Activated CD4-positive, alpha-beta T cell treated with anti-CD3 and anti-CD28 coated beads for 24 hours (primary cell): Measurements from ENCODE around the gene RARB.

Experiments
- DNase-seq, 2 donors: peaks; one replicate each; pipeline ENCODE4 v3.0.0-alpha.2; 2020; ENCODE audit warnings: low read depth in 2 of 2

Gene RARB

DNA sequence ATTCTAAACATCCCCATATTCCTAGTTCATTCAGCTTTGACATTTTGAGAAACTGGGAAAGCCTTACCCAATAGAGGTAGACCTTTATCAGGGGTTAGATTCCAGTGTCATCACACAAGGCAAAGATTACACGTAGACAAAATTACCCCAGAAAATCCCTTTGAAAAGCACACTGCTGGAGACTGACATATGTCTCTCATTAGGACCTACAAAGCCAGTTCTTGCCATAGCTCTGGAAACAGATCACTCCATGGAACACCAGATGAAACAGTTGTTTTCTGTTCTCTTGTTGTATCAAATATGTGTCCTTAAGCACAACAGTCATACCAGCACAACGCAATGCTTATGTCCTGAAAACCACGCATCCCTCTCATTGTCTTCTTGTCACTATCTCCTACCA, 44.7 kb downstream of the RARB start:
- no peak for DNase-seq

GRCh38 chr3:25473246-25473645, 45.2 kb downstream of the RARB start:
- DNase-seq, result no peak

GRCh38 chr3:25474052-25474451, 46.0 kb downstream of the RARB start:
- DNase-seq, result no peak

DNA sequence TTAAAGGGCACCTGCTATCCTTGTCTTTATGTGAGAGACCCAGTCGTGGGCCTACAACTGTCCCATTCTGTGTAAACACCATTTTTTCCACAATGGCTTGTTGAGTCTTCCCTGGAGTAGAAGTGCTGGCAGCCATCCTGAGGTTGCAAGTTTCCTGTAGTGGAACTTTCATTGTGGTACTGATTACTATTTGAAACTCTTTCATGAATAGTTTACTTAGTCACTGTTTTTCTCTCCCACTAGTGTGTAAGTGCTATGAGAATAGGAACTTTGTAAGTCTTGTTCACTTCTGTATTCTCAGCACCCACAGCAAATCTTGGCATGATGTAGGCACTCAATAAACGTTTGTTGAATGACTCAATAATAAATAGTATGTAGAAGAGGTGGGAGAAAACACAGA, 48.6 kb downstream of the RARB start:
- no peak for DNase-seq

DNA sequence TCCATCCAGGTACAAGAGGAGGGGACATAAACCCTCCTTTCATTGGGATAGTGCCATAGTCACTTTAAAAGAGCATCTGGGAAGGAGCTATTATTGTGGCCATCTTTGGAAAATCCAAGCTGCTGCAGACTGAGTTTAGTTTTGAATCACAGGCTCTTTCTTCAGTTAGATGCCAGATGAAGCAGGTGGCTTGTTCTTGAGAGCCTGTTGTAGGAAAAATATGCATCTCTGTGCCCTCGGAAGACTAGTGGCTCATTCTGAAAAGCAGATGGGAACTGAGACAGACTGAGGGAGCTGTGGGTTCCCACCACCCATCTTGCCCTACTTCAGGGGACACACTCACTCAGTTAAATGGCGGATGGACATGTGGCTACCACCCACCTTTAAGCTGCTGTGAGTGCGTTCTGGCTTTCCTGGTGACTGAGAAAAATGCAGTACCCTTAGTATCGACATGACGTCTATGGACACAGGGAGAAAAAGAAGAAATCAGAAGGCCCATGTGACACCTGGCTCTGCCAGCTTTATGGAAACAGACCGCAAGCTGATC, 50.2 kb downstream of the RARB start:
- DNase-seq, result no peak

- DNase-seq, result no peak
Measured at GRCh38 chr3:25478964-25479726, 51.1 kb downstream of the RARB start.

DNA sequence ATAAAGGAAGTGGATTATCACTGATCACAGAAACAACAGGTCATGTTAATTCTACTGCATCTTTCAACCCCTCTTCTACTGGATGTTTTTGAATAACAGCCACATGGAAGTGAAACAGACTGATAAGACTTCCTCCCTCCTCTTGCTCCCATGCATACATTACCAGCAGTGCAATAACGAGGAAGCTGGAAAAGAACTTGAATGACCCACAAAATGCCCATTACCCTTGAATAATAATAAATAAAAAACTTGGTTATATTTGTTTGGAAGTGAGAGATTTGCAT, 51.6 kb downstream of the RARB start:
- DNase-seq, result no peak

GRCh38 chr3:25480811-25481210, 52.7 kb downstream of the RARB start:
- DNase-seq, result no peak

DNA sequence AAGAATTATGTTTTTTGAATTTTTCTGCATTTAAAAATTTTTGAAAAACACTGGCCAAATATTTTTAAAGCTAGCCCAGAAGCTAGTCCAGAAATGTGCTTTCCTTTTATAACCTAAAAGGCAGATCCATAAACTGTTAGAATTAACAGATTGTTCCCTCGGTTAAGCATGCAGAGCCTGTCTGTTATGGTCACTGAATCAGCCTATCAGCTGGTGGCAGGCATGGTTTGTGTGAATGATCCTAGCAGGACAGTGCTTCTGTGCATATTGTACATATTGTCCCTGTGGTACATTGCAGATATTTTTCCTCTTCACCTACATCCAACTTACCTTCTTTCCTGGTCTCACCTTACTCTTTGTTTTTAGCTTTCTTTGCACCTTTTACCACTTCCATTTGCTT, 53.3 kb downstream of the RARB start:
- no peak for DNase-seq

DNA sequence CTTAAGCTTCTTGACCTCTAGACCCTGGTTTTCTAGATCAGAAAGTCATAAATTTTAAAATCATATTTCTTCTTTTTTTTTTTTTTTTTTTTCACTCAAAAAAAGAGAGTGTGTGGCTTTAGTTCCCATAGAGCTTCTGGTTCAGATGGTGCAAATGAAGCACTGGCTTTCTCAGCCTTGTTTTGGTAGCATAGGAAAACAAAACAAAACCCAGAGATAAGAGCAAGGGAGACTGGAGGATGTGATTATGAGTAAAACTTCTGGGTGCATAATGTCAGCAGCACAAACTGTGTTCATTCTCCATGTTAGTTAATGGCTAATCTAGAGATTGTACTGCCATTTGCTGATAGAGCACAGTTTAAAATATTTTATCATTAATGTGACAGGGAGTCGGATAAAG, 55.4 kb downstream of the RARB start:
- no peak for DNase-seq

DNA sequence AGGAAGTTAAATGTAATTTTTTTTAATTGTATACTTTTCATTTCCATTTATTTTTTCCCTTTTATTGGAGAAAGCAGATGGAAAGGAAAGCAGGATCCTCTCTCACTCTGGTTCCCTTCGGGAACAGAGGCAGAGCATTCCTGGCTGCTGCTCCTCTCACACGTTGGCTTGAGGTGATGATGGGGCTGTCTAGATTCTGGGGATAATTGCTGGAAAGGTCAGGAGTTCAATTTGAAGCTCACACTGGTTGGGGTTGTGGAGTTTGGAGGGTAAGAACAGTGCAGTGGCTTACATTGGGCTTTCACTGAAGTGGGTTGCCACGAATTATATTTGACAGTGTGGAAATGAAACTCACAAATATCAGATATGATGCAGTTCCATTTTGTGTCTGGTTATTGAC, 57.6 kb downstream of the RARB start:
- no peak for DNase-seq

- DNase-seq, result no peak
Measured at GRCh38 chr3:25486932-25487331, 58.9 kb downstream of the RARB start.

- DNase-seq, result no peak
Measured at GRCh38 chr3:25489858-25490593, 62.0 kb downstream of the RARB start.

GRCh38 chr3:25493246-25493645, 65.2 kb downstream of the RARB start:
- no peak for DNase-seq

- DNase-seq, result no peak
Measured at GRCh38 chr3:25493786-25494185, 65.7 kb downstream of the RARB start.

DNA sequence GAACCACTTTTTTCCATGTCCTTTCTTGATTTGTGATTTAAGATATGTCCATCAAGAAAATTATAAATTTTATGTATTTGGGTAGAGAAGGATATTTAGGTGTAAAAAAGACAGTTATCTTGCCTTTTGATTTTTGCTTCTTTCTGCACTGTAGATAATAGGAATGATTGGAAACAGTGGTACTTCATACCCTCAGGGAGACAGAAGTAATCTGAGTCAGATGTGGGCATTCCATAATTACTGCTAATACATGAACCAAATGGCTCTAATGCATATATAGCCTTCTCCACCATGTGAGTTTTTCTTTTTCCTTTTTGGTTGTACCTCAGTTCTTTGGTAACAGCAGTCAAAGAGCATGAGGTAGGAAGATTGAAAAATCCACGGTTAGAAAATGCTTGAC, 67.2 kb downstream of the RARB start:
- no peak for DNase-seq

- DNase-seq, result no peak
Measured at GRCh38 chr3:25495726-25496253, 67.7 kb downstream of the RARB start.

GRCh38 chr3:25497096-25497495, 69.0 kb downstream of the RARB start:
- DNase-seq, result no peak

DNA sequence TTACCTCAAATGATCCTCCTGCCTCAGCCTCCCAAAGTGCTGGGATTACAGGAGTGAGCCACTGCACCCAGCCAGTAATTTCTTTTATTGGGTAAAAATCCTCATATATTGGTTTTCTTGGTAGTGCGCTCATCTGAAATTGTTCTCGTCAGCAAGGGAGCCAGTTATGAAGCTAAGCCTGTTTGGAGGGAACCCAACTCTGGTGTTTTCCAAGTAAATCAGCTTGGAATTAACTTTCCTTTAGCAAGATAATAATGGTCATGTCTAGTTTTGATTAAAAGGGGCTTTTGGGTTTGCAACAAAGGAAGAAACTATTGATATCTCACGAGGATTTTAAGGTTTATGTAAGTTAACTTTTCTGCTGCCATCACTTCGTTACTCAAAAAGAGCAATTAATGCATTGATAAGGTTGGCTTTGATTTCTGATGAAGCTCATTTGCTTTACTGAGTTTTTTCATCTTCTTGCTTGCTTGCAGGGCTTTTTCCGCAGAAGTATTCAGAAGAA, 72.7 kb downstream of the RARB start:
- DNase-seq, result no peak

- no peak for DNase-seq
Measured at GRCh38 chr3:25502233-25502632, 74.2 kb downstream of the RARB start.

DNA sequence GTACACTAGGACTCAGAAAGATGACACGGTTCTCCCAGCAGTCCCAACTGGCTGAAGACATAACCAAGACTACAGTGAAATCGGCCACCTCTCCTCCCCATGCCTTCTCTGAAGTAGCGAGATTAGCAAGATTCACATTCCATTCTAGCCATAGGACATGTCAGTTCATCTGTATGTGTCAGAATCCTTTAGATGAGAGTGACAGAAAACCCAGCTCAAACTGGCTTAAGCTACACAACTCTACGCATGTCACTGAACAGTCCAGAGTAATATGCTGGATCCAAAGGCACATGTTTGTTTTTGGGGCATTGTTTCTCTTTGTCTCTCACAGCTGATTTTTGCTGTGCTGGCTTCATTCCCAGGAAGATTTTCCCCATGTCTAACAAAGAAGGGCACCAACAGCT, 75.8 kb downstream of the RARB start:
- DNase-seq, result no peak

GRCh38 chr3:25505581-25505980, 77.5 kb downstream of the RARB start:
- no peak for DNase-seq

DNA sequence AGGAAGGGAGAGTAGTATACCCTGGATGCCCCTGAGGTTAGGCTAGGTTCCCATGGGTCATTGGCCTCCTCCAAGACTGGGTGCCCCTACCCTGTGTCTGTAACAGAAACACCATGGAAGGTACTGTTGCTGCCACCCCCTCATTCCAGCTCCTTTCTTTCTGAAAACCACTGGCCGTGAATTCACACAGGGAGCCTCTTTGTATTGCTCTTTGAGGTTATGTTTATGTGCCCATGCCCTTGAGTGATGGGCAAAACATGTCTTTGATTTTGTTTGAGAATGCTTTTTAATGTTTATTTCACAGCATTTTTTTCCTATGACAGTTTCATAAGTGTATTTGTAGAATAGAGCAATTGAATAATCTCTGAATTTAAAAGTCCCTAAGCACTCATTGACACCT, 79.7 kb downstream of the RARB start:
- no peak for DNase-seq
